PFSK-1 (cell line): ENCODE results near the gene CYP26B1.

ENCODE experiments used
- FOXP2 ChIP-seq: optimal IDR thresholded peaks from 2 replicates; pipeline ENCODE3; 2011; ENCODE audit warnings: borderline replicate concordance, control low read depth, inconsistent platforms; ENCODE audit not compliant: insufficient read depth; ENCODE audit errors: extremely low read length, extremely low read depth
- POLR2AphosphoS5 ChIP-seq: IDR thresholded peaks from 2 replicates; pipeline ENCODE4 v1.6.1; 2012; ENCODE audit warnings: low read depth, mild to moderate bottlenecking, control low read depth, low read length, moderate library complexity
- SIN3A ChIP-seq: IDR thresholded peaks from 2 replicates; pipeline ENCODE4 v1.6.1; 2012; ENCODE audit warnings: mild to moderate bottlenecking, low read length, moderate library complexity, borderline replicate concordance; ENCODE audit not compliant: insufficient read depth
- TAF1 ChIP-seq: IDR thresholded peaks from 2 replicates; pipeline ENCODE4 v1.6.1; 2012; ENCODE audit warnings: low read length, control low read depth, borderline replicate concordance; ENCODE audit not compliant: insufficient read depth
- TF ChIP-seq, protein P1 (sequence below), 2 experiments: IDR thresholded peaks; 2 replicates each; pipeline versions ENCODE4 v1.6.1 to v1.8.0; 2011 to 2012; ENCODE audit warnings: low read depth in 2 of 2, low read length in 2 of 2, control low read depth in 1 of 2, inconsistent platforms in 1 of 2, mild to moderate bottlenecking in 1 of 2, moderate library complexity in 1 of 2; ENCODE audit not compliant: insufficient read depth in 1 of 2

CYP26B1 gene

DNA sequence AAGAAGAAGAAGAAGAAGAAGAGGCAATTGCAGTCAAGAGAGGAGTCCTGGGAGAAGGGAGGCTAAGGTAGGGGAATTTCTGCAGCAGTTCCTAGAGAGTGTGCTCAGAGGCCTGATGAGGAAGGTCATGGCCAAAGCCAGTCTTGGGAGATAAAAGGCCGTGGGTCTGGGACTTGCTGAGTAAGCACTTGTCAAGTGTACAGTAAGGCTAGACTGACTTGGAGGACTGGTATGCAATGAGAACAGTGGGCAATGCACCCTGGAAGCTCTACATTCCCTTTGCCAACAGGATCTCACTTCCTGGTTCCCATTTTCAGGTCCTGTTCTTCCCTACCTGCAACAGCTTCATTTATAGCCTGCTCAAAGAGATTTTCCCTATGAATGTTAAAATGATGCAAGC lies 28.6 kb upstream of the CYP26B1 start:
- TF ChIP-seq SIN3A (no peak), FOXP2 (no peak), TAF1 (no peak), POLR2AphosphoS5 (no peak)
- TF ChIP-seq, protein P1, sequence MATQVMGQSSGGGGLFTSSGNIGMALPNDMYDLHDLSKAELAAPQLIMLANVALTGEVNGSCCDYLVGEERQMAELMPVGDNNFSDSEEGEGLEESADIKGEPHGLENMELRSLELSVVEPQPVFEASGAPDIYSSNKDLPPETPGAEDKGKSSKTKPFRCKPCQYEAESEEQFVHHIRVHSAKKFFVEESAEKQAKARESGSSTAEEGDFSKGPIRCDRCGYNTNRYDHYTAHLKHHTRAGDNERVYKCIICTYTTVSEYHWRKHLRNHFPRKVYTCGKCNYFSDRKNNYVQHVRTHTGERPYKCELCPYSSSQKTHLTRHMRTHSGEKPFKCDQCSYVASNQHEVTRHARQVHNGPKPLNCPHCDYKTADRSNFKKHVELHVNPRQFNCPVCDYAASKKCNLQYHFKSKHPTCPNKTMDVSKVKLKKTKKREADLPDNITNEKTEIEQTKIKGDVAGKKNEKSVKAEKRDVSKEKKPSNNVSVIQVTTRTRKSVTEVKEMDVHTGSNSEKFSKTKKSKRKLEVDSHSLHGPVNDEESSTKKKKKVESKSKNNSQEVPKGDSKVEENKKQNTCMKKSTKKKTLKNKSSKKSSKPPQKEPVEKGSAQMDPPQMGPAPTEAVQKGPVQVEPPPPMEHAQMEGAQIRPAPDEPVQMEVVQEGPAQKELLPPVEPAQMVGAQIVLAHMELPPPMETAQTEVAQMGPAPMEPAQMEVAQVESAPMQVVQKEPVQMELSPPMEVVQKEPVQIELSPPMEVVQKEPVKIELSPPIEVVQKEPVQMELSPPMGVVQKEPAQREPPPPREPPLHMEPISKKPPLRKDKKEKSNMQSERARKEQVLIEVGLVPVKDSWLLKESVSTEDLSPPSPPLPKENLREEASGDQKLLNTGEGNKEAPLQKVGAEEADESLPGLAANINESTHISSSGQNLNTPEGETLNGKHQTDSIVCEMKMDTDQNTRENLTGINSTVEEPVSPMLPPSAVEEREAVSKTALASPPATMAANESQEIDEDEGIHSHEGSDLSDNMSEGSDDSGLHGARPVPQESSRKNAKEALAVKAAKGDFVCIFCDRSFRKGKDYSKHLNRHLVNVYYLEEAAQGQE (IDR thresholded peaks at IDR 0.05; ENCODE audit: insufficient read depth in 1 of 2, low read depth in 2 of 2, low read length in 2 of 2), result no peak

DNA sequence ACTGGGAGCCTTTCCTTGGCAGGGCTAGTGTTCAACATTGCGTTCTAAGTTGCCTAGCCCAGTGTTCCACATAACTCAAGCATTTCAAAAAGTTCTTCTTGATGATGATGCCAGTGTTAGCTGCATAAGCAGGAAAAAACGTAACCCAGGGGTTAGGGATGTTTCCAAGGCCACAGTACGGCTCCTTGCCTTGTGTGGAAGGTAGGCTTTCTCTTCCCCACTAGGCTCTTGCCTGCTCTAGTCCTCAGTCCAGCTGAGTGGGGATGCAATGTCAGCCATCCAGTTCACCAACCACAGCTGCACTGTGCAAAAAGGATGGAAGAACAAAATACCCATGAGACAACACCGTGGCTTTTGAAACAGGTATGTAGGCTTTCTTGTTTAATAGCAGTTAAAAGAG lies 28.0 kb upstream of the CYP26B1 start:
- TF ChIP-seq, protein P1 (IDR thresholded peaks at IDR 0.05; ENCODE audit: insufficient read depth in 1 of 2, low read depth in 2 of 2, low read length in 2 of 2), result no peak

DNA sequence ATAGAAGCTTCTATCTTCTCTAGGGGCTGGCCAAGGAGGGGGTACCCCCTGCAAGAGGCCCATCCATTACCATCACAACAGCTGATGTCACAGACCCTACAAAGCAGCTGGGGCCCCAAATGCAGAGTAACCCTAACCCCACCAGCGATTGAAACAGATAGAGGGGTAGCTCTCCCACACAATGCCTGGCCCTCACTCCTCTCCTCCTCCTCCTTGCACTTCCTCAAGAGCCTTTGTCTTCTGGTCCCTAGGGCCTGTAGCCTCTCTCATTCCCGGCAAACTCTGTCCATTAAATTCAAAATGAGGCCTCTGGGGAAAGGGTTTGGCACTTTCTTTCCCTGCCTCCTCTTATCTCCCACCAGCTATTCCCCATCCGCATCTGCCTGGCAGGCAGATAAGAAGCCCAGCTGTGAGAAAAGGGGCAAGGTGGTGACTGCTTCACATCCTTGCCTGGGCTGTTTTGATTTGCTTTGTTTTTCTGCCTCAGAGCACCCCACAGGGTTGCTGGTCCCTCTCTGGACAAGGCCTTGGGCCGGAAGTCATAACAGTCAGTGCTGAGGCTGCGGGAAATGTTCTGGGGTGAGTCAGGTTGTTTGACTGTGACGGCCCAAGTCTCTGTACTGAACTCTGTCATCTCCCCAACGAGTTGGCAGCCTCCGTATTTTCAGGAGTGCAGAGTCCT lies 26.1 kb upstream of the CYP26B1 start:
- TF ChIP-seq FOXP2, result no peak
- TF ChIP-seq SIN3A, result no peak
- TF ChIP-seq POLR2AphosphoS5, result no peak
- TF ChIP-seq TAF1, result no peak
- TF ChIP-seq, protein P1 (IDR thresholded peaks at IDR 0.05; ENCODE audit: insufficient read depth in 1 of 2, low read depth in 2 of 2, low read length in 2 of 2), result no peak

DNA sequence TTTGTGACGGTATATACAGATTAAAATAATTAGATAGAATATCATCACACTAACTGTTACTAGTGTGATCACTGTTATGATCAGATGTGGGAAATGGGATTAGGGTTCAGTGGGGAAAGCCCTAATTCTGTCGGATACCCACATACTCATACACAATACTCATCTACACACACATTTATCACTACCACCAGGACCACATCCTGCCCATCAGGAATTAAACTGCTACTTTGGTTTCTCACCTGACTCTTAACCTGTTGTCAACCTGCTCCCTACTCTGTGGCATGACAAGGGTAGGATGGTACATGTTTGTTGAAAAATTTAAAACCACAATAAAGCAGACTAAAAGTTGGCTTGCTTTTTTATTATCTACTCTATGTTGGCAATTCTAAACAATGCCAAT lies 24.8 kb upstream of the CYP26B1 start:
- TF ChIP-seq, protein P1 (IDR thresholded peaks at IDR 0.05; ENCODE audit: insufficient read depth in 1 of 2, low read depth in 2 of 2, low read length in 2 of 2), result no peak
- TF ChIP-seq TAF1, result no peak
- no peak for TF ChIP-seq POLR2AphosphoS5
- no peak for TF ChIP-seq SIN3A
- no peak for TF ChIP-seq FOXP2

DNA sequence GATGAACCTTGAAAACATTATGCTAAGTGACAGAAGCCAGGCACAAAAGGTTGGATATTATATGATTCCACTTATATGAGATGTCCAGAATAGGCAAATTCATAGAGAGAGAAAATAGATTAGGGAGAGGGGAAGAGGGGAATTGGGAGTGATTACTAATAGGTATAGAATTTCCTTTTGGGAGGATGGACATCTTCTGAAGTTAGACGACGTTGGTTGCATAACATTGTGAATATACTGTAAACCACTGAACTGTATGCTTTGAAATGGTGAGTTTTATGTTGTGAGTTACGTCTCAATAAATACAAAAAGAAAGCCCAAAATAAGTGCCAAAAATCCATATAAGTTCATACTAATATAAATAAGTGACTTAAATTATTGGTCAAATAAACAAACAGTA lies 18.6 kb upstream of the CYP26B1 start:
- TF ChIP-seq SIN3A, result no peak
- no peak for TF ChIP-seq POLR2AphosphoS5
- TF ChIP-seq, protein P1 (IDR thresholded peaks at IDR 0.05; ENCODE audit: insufficient read depth in 1 of 2, low read depth in 2 of 2, low read length in 2 of 2), result no peak
- TF ChIP-seq TAF1, result no peak
- TF ChIP-seq FOXP2, result no peak
